Astrocyte of the spinal cord (primary cell): ENCODE data around the gene DLEC1.
A peak's percentile ranks its signal among the peaks of the same experiment; 100 is the strongest.

ENCODE experiments used
- DNase-seq: peaks from one replicate; pipeline ENCODE4 v3.0.0; 2011; ENCODE audit warnings: low read depth, low spot score
- H3K4me3 ChIP-seq: 2 replicates; pipeline ENCODE4 v1.5.1; 2011; ENCODE audit warnings: low read depth, mild to moderate bottlenecking, low read length, moderate library complexity
- CTCF ChIP-seq: IDR thresholded peaks from 2 replicates; pipeline ENCODE4 v1.5.1; 2012; ENCODE audit warnings: low read depth, mild to moderate bottlenecking, low read length, inconsistent platforms
- in situ Hi-C: cut with HindIII; loops from 2 replicates; pipeline ENCODE4 v1.10.0; 2017; ENCODE audit warnings: low sequenced_read_pairs

DLEC1 gene

DNA sequence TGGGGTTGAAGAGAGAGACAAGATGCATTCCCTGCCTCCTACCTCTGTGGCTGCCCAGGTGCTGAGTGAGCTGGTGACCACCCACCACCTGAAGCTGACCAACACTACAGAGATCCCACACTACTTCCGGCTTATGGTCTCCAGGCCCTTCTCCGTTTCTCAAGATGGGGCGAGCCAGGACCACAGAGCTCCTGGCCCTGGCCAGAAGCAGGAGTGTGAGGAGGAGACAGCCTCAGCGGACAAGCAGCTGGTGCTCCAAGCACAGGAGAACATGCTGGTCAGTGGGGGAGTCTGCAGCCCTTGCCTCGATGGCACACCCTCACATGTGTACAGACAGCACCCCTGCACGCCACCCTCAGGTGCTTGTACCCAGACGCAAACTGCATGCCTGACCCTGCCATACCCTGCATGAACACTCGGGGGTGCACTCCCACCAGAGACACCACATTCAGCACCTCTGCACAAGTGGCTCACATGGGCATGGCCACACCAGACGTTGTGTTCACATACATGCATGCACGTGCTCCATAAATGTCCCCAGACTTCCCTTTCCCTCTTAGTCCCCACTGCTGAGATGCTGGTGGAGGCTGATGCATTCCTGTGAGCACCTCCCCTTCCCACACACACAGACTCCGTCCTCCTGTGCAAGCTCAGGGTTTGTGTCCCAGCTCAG, 78.9 kb downstream of the DLEC1 start:
- DNase-seq, result peak; percentile 49
- peak; percentile 84 for TF ChIP-seq CTCF
- no peak overlapping the region for H3K4me3 ChIP-seq
- in situ Hi-C loops, result no loop called here

- DNase-seq, result no peak
- TF ChIP-seq CTCF, result no peak
- in situ Hi-C loops, result no loop called here
- no peak overlapping the region for H3K4me3 ChIP-seq
These were observed 79.6 kb downstream of the DLEC1 start for GRCh38 chr3:38118421-38119247.

DNA sequence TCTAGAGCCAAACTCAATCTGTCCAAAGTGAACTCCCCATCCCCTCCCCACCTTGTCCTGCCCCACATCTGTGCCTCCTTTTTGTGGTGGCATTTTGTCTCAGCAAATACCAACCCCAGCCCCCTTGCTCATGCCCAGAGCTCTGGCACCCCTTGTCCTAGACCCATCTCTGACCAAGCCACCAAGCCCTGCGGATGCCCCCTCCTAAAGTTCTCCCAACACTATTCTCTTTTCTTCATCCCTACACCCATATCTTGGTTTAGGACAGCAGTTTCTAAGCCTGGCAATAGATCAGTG, 80.2 kb downstream of the DLEC1 start:
- no peak for TF ChIP-seq CTCF
- in situ Hi-C loops, result no loop called here
- DNase-seq, result no peak
- H3K4me3 ChIP-seq, result no peak overlapping the region

DNA sequence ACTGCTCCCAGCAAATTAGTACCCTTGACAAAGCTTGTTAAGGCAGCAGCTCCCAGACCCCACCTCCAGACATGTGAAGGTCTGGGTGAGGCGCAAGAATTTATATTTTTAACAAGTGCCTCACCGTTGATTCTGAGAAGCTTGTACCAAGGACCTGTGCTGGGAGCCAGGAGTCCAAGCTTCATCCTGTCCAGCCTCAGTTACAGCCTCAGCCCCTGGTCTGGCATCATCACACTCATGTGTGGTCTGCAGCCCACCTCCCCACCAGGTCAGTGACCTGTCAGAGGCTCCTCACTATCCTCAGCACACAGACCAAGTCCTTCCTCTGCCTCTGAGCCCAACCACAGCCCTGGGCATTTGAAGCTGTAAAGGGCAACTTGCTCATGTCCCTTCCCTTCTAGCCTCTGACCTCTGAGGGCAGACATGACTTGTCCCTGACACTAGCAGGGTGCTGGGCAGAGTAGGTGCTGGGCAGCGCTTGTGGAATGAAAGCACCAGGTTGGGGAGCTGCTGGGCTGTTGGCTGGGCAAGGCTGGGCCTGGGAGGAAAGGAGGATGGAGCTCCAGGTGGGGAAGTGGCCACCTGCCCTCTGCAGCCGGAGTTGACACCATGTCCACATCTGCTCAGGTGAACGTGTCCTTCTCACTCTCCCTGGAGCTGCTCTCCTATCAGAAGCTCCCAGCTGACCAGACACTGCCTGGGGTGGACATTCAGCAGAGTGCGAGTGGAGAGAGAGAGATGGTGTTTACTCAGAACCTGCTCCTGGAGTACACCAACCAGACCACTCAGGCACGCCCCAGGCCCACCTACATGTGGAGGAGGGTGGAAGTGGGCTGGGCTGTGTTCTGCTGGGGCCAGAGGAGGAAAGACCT, 81.0 kb downstream of the DLEC1 start:
- H3K4me3 ChIP-seq, result no peak overlapping the region
- no peak for TF ChIP-seq CTCF
- in situ Hi-C loops, result no loop called here
- no peak for DNase-seq

GRCh38 chr3:38120693-38121450, 81.9 kb downstream of the DLEC1 start:
- no peak for TF ChIP-seq CTCF
- no peak overlapping the region for H3K4me3 ChIP-seq
- DNase-seq, result no peak
- in situ Hi-C loops, result no loop called here

DNA sequence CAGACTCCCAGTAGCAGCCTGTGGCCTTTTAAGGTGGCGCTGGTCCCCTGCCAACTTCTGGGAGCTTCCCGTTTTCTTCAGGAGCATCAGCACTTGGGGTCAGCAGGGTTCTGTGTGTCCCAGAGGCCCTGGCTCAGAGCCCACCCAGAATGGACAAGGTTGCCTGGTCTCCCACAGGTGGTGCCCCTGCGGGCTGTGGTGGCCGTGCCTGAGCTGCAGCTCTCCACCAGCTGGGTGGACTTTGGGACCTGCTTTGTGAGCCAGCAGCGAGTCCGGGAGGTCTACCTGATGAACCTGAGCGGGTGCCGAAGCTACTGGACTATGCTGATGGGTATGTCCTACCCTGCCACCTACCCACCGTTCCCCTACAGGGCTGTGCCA, 82.4 kb downstream of the DLEC1 start:
- no peak for DNase-seq
- TF ChIP-seq CTCF, result no peak
- H3K4me3 ChIP-seq, result no peak overlapping the region
- in situ Hi-C loops, result no loop called here
